ENCODE measurements around the gene MUC12. TPM values are rescaled to one million over a fixed set of nuclear protein-coding genes. Genes with fewer than 3 reads are reported as not detected.
A peak's percentile ranks its signal among the peaks of the same experiment; 100 is the strongest.

Gene MUC12
- total RNA-seq, 4 donors from 2014 or later = 1.4 TPM; not detected in 3

GRCh38 chr7:100949933-100950443, 19.4 kb upstream of the MUC12 start:
- DNase-seq (no peak), ATAC-seq (no peak)
- Histone ChIP-seq H3K4me3 (peak overlapping the region in 2 of 4 donors; percentile 31 to 36), H3K36me3 (no peaks in the 10 kb centered on the region), H3K9me3 (no peaks in the 10 kb centered on the region), H3K27ac (peak overlapping the region; percentile 30 to 68 (median 54)), H3K4me1 (no peaks in the 10 kb centered on the region), H3K27me3 (peaks cover 3 to 10% (median 4%) of the 10 kb centered on the region in 3 donors)
- in situ Hi-C loops (cut with MboI; ENCODE audit: low sequenced_read_pairs in 4 of 4) (no loop called here), intact Hi-C loops (cut with DNase I; ENCODE audit: low total_unique reads) (no loop called here)
- TF ChIP-seq POLR2A (IDR thresholded peaks at IDR 0.05) (no peak), CTCF (IDR thresholded peaks at IDR 0.05 in 4 of 5, conservative IDR thresholded peaks at IDR 0.05 in 1 of 5) (no peak)

DNA sequence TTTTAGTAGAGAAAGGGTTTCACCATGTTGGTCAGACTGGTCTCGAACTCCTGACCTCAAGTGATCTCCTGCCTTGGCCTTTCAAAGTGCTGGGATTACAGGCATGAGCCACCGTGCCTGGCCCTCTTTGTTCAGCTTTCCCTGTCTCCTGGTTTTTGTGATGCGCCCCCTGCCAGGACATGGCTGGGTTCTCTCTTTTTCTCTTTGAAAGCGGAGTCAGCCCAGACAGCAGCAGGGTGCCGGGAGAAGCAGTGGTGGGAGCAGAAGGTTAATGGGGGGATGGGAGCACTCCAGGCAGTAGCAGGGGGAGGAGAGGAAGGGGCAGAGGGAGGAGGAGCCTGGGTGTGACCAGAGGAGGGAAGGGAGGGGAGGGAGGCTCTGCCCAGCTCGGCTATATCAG, 18.2 kb upstream of the MUC12 start:
- no peak for ATAC-seq
- Histone ChIP-seq H3K27me3 (peaks cover 3 to 10% (median 4%) of the 10 kb centered on the region in 3 donors), H3K27ac (peak overlapping the region in 2 of 4 donors; percentile 61 to 68), H3K36me3 (no peaks in the 10 kb centered on the region), H3K4me1 (no peaks in the 10 kb centered on the region), H3K4me3 (no peak overlapping the region), H3K9me3 (no peaks in the 10 kb centered on the region)
- in situ Hi-C loops (cut with MboI; ENCODE audit: low sequenced_read_pairs in 4 of 4) = no loop called here
- TF ChIP-seq CTCF (IDR thresholded peaks at IDR 0.05 in 4 of 5, conservative IDR thresholded peaks at IDR 0.05 in 1 of 5) = no peak
- TF ChIP-seq POLR2A (IDR thresholded peaks at IDR 0.05) = no peak
- no peak for DNase-seq
- intact Hi-C loops (cut with DNase I; ENCODE audit: low total_unique reads) = no loop called here

- Histone ChIP-seq H3K9me3 (no peaks in the 10 kb centered on the region), H3K27ac (no peak overlapping the region), H3K4me1 (no peaks in the 10 kb centered on the region), H3K4me3 (no peak overlapping the region), H3K36me3 (no peaks in the 10 kb centered on the region), H3K27me3 (peaks cover 3 to 10% (median 4%) of the 10 kb centered on the region in 3 donors)
- no peak for DNase-seq
- ATAC-seq = no peak
- no peak for TF ChIP-seq CTCF (IDR thresholded peaks at IDR 0.05 in 4 of 5, conservative IDR thresholded peaks at IDR 0.05 in 1 of 5)
- TF ChIP-seq POLR2A (IDR thresholded peaks at IDR 0.05) = no peak
- in situ Hi-C loops (cut with MboI; ENCODE audit: low sequenced_read_pairs in 4 of 4) = no loop called here
- intact Hi-C loops (cut with DNase I; ENCODE audit: low total_unique reads) = no loop called here
These were observed 17.3 kb upstream of the MUC12 start for GRCh38 chr7:100951888-100952560.

DNA sequence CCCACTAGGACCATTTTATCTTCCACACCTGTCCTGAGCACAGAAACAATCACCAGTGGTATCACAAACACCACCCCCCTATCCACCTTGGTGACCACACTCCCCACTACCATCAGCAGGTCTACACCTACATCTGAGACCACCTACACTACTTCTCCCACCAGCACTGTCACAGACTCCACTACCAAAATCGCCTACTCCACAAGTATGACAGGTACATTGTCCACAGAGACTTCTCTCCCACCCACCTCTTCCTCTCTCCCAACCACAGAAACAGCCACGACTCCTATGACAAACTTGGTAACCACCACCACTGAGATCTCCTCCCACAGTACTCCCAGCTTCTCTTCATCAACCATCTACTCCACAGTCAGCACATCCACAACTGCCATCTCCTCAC, 16.7 kb upstream of the MUC12 start:
- TF ChIP-seq CTCF (IDR thresholded peaks at IDR 0.05 in 4 of 5, conservative IDR thresholded peaks at IDR 0.05 in 1 of 5) (no peak), POLR2A (IDR thresholded peaks at IDR 0.05) (no peak)
- H3K4me1 ChIP-seq = no peaks in the 10 kb centered on the region
- no peak overlapping the region for H3K4me3 ChIP-seq
- no peak for DNase-seq
- in situ Hi-C loops (cut with MboI; ENCODE audit: low sequenced_read_pairs in 4 of 4) (no loop called here), intact Hi-C loops (cut with DNase I; ENCODE audit: low total_unique reads) (no loop called here)
- no peaks in the 10 kb centered on the region for H3K9me3 ChIP-seq
- no peak for ATAC-seq
- peaks cover 3 to 10% (median 4%) of the 10 kb centered on the region in 3 donors for H3K27me3 ChIP-seq
- no peaks in the 10 kb centered on the region for H3K36me3 ChIP-seq
- no peak overlapping the region for H3K27ac ChIP-seq

Data from gastrocnemius medialis (tissue), 4 donors.